K562 (cell line): ENCODE results near the gene IRF3. TPM values are rescaled to one million over a fixed set of nuclear protein-coding genes. Genes with fewer than 3 reads are reported as not detected.
A peak's percentile ranks its signal among the peaks of the same experiment; 100 is the strongest.

ENCODE experiments used
- ATAC-seq: fragments of 200-7000 bp; cut with Tn5 transposase; 3 replicates; pipeline ENCODE4 v1.9.1; 2020; ENCODE audit warnings: moderate library complexity
- BruUV-seq: library from RNA; stranded (reverse); fragments of 400-500 nt; replicated peaks from 2 replicates; lab custom pipeline; 2021; lab: Mats Ljungman, UMichigan
- CTCF ChIA-PET: fragments of 300-600 bp; formaldehyde crosslinking; extraction: SDS; loops from one replicate; lab custom pipeline; 2021; ENCODE audit warnings: low intra/inter-chr PET ratio; lab: Yijun Ruan, JAX
- POLR2A ChIA-PET: fragments of 300-600, 350-650 bp; sonication (Branson Sonifier 250); formaldehyde crosslinking; extraction: SDS; loops from one replicate; lab custom pipeline; 2021; ENCODE audit warnings: antibody characterized with exemption, inconsistent platforms; lab: Yijun Ruan, JAX
- DNase-seq, 4 experiments: peaks; one replicate each; pipeline versions ENCODE4 v3.0.0 to v3.0.0-alpha.2; 2011 to 2018; ENCODE audit warnings: low spot score in 3 of 4, mixed read lengths in 3 of 4; ENCODE audit errors: extremely low read depth in 1 of 4
- FAIRE-seq: peaks from 2 replicates; lab custom pipeline; 2011; peaks lifted over from hg19 to GRCh38; lab: Jason Lieb, UNC
- H2AFZ ChIP-seq: 2 replicates; pipeline ENCODE4 v1.6.0; 2011; ENCODE audit warnings: low read depth, low read length, control low read depth, inconsistent platforms
- H3K27ac ChIP-seq: fragments of 200-600 bp; 3 replicates; pipeline ENCODE4 v1.8.0; 2011; ENCODE audit warnings: low read depth, mild to moderate bottlenecking, control low read depth, inconsistent platforms, low read length, moderate library complexity, mixed read lengths; ENCODE audit errors: extremely low read depth
- H3K27me3 ChIP-seq, 2 experiments: fragments of 300-600 bp in 1 of 2; 2 replicates in 1 of 2; 3 replicates in 1 of 2; pipeline versions ENCODE4 v1.6.0 to v1.8.0; 2011; ENCODE audit warnings: inconsistent platforms in 2 of 2, low read length in 2 of 2, mild to moderate bottlenecking in 1 of 2, mixed read lengths in 1 of 2, moderate library complexity in 1 of 2; ENCODE audit not compliant: control insufficient read depth in 2 of 2, insufficient read depth in 2 of 2
- H3K36me3 ChIP-seq: fragments of 300-600 bp; 3 replicates; pipeline ENCODE4 v1.8.0; 2011; ENCODE audit warnings: mild to moderate bottlenecking, low read length, inconsistent platforms; ENCODE audit not compliant: control insufficient read depth, insufficient read depth
- H3K4me1 ChIP-seq, 2 experiments: fragments of 200-600 bp in 1 of 2; replicated peaks in 1 of 2; 2 replicates in 1 of 2; 3 replicates in 1 of 2; pipeline versions ENCODE4 v1.5.1 to v1.8.0; 2011; ENCODE audit warnings: inconsistent platforms in 2 of 2, low read length in 2 of 2, mild to moderate bottlenecking in 1 of 2, mixed read lengths in 1 of 2, moderate library complexity in 1 of 2; ENCODE audit not compliant: control insufficient read depth in 2 of 2, insufficient read depth in 2 of 2
- H3K4me2 ChIP-seq: 2 replicates; pipeline ENCODE4 v1.6.1; 2011; ENCODE audit warnings: low read length, control low read depth, inconsistent platforms, mixed read lengths; ENCODE audit not compliant: insufficient read depth
- H3K4me3 ChIP-seq: fragments of 200-600 bp; sonication (generic), shearing (Covaris generic); 2 replicates; pipeline ENCODE4 v1.5.1; 2016; ENCODE audit warnings: control low read depth, inconsistent platforms
- H3K79me2 ChIP-seq: fragments of 200-600 bp; 3 replicates; pipeline ENCODE4 v1.8.0; 2011; ENCODE audit warnings: low read length, inconsistent platforms; ENCODE audit not compliant: control insufficient read depth, insufficient read depth
- H3K9ac ChIP-seq, 2 experiments: 2 replicates each; pipeline versions ENCODE4 v1.6.0 to v1.6.1; 2011; ENCODE audit warnings: low read depth in 2 of 2, low read length in 2 of 2, control low read depth in 1 of 2, inconsistent platforms in 1 of 2, mild to moderate bottlenecking in 1 of 2, mixed read lengths in 1 of 2; ENCODE audit not compliant: insufficient read depth in 1 of 2
- H3K9me1 ChIP-seq: one replicate; pipeline ENCODE4 v1.6.0; 2011; ENCODE audit warnings: inconsistent platforms, mild to moderate bottlenecking, low read length, moderate library complexity; ENCODE audit not compliant: control insufficient read depth, insufficient read depth
- H3K9me3 ChIP-seq: replicated peaks from 2 replicates; pipeline ENCODE4 v1.5.1; 2011; ENCODE audit warnings: low read depth, low read length, inconsistent platforms; ENCODE audit not compliant: control insufficient read depth, insufficient read depth
- H4K20me1 ChIP-seq: replicated peaks from 2 replicates; pipeline ENCODE4 v1.6.1; 2011; ENCODE audit warnings: low read length, inconsistent platforms, mixed read lengths; ENCODE audit not compliant: control insufficient read depth, insufficient read depth
- ADNP ChIP-seq: fragments of 200-800 bp; sonication (Bioruptor generic); IDR thresholded peaks from 2 replicates; pipeline ENCODE4 v1.6.1; 2016; ENCODE audit warnings: missing genetic modification characterization, missing compliant biosample characterization
- ELF1 ChIP-seq: fragments of 200-800 bp; sonication (Bioruptor generic); IDR thresholded peaks from 2 replicates; pipeline ENCODE4 v1.6.1; 2016; ENCODE audit warnings: missing genetic modification characterization, missing compliant biosample characterization
- POLR2G ChIP-seq: fragments of 200-400 bp; formaldehyde crosslinking; IDR thresholded peaks from 2 replicates; pipeline ENCODE4 v1.6.1; 2017; ENCODE audit warnings: low read depth, mild to moderate bottlenecking, antibody characterized with exemption, low read length, moderate library complexity
- ZNF146 ChIP-seq: IDR thresholded peaks from one replicate; pipeline ENCODE4 v1.6.1; 2018; ENCODE audit warnings: missing compliant biosample characterization; ENCODE audit not compliant: unreplicated experiment
- ZNF184 ChIP-seq: sonication (generic); formaldehyde crosslinking; IDR thresholded peaks from 2 replicates; pipeline ENCODE4 v1.5.0; 2020; ENCODE audit warnings: missing genetic modification reagents
- ZNF3 ChIP-seq: fragments of 250-450 bp; sonication (Bioruptor Pico); IDR thresholded peaks from 2 replicates; pipeline ENCODE4 v1.5.0; 2021; ENCODE audit warnings: mild to moderate bottlenecking, moderate library complexity
- ZNF384 ChIP-seq: IDR thresholded peaks from 2 replicates; pipeline ENCODE4 v1.6.1; 2012; ENCODE audit warnings: low read depth, low read length, improper control_type of control experiment
- WGBS: fragments of 100-300 bp; shearing (Covaris generic); methylation state at CpG from one replicate; pipeline ENCODE4 v1.1.6; 2016; ENCODE audit warnings: low coverage, mixed read lengths; ENCODE audit not compliant: insufficient coverage; ENCODE audit errors: missing lambda C conversion rate; 5-methylcytosine and 5-hydroxymethylcytosine counted together
- in situ Hi-C: fragments of 300-500 bp; cut with MboI; formaldehyde crosslinking; loops from 4 replicates; pipeline ENCODE4 v1.15.0; 2018; ENCODE audit warnings: inconsistent platforms, mixed read lengths
- intact Hi-C: fragments of 100-400 bp; cut with micrococcal nuclease; formaldehyde crosslinking; loops from 2 replicates; pipeline ENCODE4 v1.14.2; 2022
- polyA plus RNA-seq, 8 experiments: library from polyadenylated mRNA; depleted of rRNA in 4 of 8; stranded (reverse) in 5 of 8; unstranded in 3 of 8; fragments of >200 nt; fragmentation: Nextera tagmentation in 2 of 8; fragmentation: Illumina TruSeq in 1 of 8; extraction: Ambion mirVana in 2 of 8; extraction: Trizol in 1 of 8; gene quantifications; 2 replicates each; pipeline versions ENCODE4 v1.2.1 to v1.2.3, GENCODE V29; 2011 to 2014; ENCODE audit warnings: inconsistent platforms in 1 of 8, missing spikeins in 1 of 8
- total RNA-seq, 7 experiments: library from RNA; depleted of rRNA in 6 of 7; stranded (reverse); fragments of >200 nt in 6 of 7; fragmentation: Illumina TruSeq in 2 of 7; extraction: Trizol in 2 of 7; gene quantifications; 2 replicates each; pipeline versions ENCODE4 v1.2.1 to v1.2.3, GENCODE V29; 2011 to 2021; ENCODE audit warnings: low replicate concordance in 1 of 7

Gene IRF3
- total and polyA plus RNA-seq, 9 of the 15 experiments (the other 6 are each of a cell fraction or from before 2014, with no cell fraction given), result 7.5 to 145 (median 65.4) TPM

DNA sequence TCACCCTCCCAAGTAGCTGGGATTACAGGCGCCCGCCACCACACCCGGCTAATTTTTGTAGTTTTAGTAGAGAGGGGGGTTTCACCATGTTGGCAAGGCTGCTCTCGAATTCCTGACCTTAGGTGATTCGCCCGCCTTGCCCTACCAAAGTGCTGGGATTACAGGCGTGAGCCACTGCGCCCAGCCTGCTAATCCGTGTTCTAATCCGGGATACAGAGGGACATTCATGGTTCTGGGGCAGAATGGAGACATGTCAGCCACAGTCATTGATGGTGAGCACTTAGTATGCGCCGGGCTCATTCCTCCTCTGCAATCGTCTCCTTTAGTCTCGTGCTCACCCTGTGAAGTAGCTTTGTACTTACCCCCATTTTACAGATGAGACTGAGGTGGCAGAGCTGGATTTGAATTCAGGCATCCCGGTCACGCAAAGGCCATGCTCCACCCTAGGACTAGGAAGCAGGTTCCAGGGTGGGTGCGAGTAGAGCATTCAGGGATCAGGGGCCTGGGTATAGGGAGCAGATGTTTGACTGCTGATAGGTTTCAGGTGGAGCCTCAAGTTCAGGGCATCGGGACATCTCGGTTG, 34.0 kb downstream of the IRF3 start (continued):
- TF ChIP-seq ZNF3 (CRISPR knock-in tag), result no peak
- TF ChIP-seq ADNP (tag), result 0 out of 2 replicates have a peak, but pooled peaks have one; percentile 20
- TF ChIP-seq ZNF146 (CRISPR knock-in tag), result no peak

DNA sequence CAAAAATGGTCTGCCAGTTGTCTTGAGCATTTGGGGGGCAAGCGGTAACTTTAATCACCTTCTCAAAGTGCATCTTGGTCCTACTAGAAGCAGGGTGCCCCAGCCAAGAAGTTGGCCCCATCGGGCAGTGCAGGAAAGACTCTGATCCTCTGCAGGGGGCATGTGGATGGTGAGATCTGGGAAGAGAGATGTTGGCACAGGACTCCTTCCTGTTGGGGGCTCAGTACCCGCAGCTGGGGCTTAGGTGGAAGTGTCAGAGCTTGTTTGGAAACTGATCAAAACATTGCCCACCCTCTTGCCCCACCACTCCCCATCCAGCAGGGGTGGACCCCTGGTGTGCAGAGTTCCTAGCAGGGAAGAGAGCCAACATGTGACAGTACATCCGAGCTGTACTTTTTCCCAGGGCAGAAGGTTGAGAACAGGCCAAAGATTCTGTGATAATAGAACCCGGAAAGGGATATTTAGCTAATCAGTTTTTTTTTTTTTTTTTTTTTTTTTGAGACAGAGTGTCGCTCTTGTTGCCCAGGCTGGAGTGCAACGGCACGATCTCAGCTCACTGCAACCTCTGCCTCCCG, 34.6 kb downstream of the IRF3 start:
- Histone ChIP-seq H3K27me3 (no peaks in the 10 kb centered on the region), H3K27ac (no peak overlapping the region), H3K9me3 (no peaks in the 10 kb centered on the region), H3K9me1 (no peaks in the 10 kb centered on the region)
- FAIRE-seq (no peak), DNase-seq (no peak)
- TF ChIP-seq ZNF184 (CRISPR knock-in tag) (no peak), ELF1 (tag) (peak; percentile 39; the same call in 1 of the 2 replicates), POLR2G (0 out of 2 replicates have a peak, but pooled peaks have one; percentile 20), ZNF384 (peak; percentile 45; the same call in 1 of the 2 replicates)
- TF ChIP-seq, all 486 proteins: peak for 3
- BruUV-seq, result TSS peak; percentile 37
- in situ Hi-C loops (no loop called here), intact Hi-C loops (no loop called here)
- 37% methylated on average over 9 of the region's 9 CpGs for WGBS
- Histone ChIP-seq H3K36me3 (peaks cover 12% of the 10 kb centered on the region; the same call in 1 of the 3 replicates), H3K9ac (no peak overlapping the region), H3K79me2 (no peaks in the 10 kb centered on the region), H3K4me3 (no peak overlapping the region), H3K4me1 (peaks cover 6 to 13% of the 10 kb centered on the region in 2 experiments; a peak in 3 of 5 replicates), H4K20me1 (no peaks in the 10 kb centered on the region), H2AFZ (no peak overlapping the region), H3K4me2 (no peak overlapping the region)
- ChIA-PET CTCF (no interaction called here), POLR2A (interaction anchor here (0.8 to 1.3 kb wide), 3 partner anchors 9 to 12 kb away, joined by 3 to 5 read pairs (median 4); partner anchors contain the start of gene RRAS)
- no peak; the same call in 2 of the 3 replicates for ATAC-seq
